ENCODE results near the gene PDE6C.

DNA sequence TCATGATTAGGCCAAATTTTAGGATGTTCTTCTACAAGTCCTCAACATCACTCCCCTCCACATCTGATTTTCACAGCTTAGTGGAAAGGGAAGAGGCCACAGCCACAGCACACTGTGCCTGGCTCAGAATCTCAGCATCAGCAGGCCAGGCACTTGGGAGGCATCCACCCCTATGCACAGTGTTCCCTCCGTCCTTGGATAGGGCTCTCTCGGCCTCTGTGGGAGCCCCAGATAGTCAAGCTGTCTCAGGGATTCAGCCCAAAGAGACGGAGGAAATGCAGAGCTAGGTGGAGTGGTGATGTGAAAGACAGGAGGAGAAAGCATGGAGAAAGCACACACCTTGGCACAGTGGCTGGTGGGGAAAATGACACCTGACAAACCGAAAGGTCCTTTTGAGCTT lies 12.6 kb upstream of the PDE6C start:
- TF ChIP-seq, protein P1, sequence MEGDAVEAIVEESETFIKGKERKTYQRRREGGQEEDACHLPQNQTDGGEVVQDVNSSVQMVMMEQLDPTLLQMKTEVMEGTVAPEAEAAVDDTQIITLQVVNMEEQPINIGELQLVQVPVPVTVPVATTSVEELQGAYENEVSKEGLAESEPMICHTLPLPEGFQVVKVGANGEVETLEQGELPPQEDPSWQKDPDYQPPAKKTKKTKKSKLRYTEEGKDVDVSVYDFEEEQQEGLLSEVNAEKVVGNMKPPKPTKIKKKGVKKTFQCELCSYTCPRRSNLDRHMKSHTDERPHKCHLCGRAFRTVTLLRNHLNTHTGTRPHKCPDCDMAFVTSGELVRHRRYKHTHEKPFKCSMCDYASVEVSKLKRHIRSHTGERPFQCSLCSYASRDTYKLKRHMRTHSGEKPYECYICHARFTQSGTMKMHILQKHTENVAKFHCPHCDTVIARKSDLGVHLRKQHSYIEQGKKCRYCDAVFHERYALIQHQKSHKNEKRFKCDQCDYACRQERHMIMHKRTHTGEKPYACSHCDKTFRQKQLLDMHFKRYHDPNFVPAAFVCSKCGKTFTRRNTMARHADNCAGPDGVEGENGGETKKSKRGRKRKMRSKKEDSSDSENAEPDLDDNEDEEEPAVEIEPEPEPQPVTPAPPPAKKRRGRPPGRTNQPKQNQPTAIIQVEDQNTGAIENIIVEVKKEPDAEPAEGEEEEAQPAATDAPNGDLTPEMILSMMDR (IDR thresholded peaks at IDR 0.05) = no peak
- TF ChIP-seq EZH2phosphoT487 (IDR thresholded peaks at IDR 0.05) = no peak
